GM19023 (cell line): ENCODE data around the gene SEC31A.
A peak's percentile ranks its signal among the peaks of the same experiment; 100 is the strongest.
"Not testable (repeated sequence)": the region's sequence is repeated elsewhere in the genome, so short reads cannot be mapped to it uniquely, and the experiment has no call there.

Source experiments
- ATAC-seq: cut with Tn5 transposase; IDR thresholded peaks from one replicate; pipeline ENCODE4 v1.9.1; 2021; ENCODE audit warnings: mild to moderate bottlenecking, moderate library complexity; ENCODE audit not compliant: unreplicated experiment

Gene SEC31A, protein sequence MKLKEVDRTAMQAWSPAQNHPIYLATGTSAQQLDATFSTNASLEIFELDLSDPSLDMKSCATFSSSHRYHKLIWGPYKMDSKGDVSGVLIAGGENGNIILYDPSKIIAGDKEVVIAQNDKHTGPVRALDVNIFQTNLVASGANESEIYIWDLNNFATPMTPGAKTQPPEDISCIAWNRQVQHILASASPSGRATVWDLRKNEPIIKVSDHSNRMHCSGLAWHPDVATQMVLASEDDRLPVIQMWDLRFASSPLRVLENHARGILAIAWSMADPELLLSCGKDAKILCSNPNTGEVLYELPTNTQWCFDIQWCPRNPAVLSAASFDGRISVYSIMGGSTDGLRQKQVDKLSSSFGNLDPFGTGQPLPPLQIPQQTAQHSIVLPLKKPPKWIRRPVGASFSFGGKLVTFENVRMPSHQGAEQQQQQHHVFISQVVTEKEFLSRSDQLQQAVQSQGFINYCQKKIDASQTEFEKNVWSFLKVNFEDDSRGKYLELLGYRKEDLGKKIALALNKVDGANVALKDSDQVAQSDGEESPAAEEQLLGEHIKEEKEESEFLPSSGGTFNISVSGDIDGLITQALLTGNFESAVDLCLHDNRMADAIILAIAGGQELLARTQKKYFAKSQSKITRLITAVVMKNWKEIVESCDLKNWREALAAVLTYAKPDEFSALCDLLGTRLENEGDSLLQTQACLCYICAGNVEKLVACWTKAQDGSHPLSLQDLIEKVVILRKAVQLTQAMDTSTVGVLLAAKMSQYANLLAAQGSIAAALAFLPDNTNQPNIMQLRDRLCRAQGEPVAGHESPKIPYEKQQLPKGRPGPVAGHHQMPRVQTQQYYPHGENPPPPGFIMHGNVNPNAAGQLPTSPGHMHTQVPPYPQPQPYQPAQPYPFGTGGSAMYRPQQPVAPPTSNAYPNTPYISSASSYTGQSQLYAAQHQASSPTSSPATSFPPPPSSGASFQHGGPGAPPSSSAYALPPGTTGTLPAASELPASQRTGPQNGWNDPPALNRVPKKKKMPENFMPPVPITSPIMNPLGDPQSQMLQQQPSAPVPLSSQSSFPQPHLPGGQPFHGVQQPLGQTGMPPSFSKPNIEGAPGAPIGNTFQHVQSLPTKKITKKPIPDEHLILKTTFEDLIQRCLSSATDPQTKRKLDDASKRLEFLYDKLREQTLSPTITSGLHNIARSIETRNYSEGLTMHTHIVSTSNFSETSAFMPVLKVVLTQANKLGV

DNA sequence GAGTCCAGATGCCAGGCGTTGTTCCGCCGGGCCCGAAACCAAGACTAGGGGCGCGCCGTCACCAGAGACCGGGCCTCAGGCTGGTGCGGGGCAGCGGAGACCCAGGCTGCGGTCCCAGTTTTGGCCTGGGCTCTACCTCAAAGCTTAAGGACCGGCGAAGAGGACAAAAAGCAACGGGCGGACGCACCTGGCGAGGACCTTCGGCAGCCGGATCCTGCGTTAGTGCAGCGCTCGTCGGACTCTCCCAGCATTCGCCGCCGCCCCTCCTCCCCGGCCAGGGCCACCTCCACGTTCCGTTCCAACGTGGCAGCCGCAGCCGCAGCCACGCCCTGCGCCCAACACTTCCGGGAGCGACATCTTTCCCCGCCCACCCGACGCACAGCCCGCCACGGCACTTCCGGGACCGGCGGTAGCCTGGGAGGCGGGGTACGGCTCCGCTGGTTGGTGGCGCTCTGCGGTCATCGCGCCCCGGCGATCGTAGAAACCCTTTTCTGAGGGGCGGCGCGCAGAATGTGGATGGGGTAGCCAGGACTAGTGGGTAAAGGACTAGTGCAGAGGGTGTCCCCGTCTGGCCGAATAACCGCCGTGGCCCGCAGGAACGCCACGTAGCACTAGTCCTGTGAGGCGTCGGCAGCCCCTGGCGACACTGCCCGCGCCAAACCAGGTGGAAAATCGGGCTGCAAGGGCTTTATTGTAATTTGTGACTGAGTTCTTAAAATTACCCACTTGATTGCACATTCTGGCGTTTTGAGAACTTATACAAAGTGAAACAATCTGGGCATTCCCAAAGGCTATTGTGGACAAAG, at the start of gene SEC31A:
SEC31A (minus strand) TSS at position 253 of the 806 bp plus-strand sequence. CDS start 9,217 bp downstream, outside the sequence.
- peak; percentile 95 for ATAC-seq

DNA sequence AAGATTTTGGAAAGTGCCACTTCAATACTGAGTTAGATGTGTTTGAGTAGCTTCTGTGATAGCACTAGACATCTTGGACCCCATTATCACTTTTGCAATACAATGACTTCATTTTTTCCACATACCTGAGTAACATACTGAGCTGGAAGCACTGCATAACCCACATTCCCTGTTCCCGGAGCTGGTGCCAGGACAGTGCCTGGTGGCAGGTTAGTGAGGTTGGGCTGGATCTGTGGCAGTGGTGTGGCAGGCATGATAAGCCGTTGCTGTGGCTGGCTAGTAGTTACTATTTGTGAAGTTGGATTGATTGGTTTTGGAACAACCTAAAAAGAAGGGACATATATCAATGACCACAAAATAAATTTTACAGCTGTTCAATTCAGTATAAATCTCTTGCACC, 48.5 kb upstream of the SEC31A start:
- no peak for ATAC-seq

DNA sequence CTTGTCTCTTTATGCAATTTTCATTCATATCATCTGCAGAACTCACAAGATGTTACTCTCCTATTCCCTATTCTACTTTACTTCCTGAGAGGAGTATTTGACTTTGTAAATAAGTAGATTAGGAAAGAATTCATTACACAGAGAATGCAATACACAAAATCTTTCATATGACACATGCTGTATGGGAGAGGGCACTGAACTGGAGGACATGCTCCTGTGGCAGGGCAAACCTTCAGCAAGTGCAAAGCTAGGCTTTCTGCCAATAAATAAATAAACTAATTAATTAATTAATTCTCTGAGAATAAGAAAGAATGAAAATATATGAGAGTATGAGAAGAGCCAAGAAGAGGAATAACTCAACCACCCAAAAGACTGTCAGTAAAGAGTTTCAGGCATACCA, 43.5 kb upstream of the SEC31A start:
- ATAC-seq = no peak

- ATAC-seq = no peak
Observed at GRCh38 chr4:82930848-82931755, 40.1 kb upstream of the SEC31A start.

DNA sequence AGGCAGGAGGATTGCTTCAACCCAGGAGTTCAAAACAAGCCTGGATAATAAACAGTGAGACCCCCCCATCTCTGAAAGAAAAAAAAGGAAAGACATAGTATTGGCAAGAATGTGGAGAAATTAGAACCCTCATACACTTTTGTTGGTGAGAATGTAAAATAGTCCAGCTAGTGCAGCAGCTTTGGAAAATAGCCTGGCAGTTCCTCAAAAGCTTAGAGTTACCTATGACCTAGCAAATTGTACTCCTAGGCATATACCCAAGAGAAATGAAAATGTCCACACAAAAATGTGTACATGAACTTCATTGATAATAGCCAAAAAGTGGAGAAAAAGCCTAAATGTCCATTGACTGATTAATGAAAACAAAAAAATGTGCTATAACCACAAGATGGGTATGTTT, 30.8 kb upstream of the SEC31A start:
- no peak for ATAC-seq

DNA sequence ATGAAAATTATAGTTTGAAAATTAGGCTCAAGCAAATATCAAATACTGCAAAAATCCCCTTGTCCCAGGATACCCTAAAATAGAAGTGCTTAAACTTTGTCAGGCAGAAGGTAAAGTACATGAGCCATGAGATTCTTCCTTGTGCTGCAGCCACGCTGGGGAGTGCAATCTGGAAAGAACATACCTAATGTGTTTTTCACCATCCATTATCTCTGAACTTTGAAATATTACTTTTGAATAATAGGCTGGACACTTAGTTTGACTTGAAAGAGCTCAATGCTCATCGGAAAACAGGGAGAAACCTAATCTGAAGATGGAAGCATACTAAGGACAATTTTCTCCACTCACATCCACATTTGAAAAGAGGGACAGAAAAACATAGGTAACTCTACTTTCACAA, 28.4 kb upstream of the SEC31A start:
- ATAC-seq = no peak

DNA sequence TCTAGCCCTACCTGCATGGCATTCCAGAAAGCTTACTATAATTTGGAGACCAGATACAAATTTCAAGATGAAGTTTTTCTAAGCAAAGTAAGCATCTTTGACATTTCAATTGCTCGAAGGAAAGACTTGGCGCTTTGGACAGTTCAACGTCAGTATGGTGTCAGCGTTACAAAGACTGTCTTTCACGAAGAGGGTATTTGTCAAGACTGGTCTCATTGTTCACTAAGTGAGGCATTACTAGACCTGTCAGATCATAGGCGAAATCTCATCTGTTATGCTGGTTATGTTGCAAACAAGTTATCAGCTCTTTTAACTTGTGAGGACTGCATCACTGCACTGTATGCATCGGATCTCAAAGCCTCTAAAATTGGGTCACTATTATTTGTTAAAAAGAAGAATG, 27.1 kb upstream of the SEC31A start:
- no peak for ATAC-seq

DNA sequence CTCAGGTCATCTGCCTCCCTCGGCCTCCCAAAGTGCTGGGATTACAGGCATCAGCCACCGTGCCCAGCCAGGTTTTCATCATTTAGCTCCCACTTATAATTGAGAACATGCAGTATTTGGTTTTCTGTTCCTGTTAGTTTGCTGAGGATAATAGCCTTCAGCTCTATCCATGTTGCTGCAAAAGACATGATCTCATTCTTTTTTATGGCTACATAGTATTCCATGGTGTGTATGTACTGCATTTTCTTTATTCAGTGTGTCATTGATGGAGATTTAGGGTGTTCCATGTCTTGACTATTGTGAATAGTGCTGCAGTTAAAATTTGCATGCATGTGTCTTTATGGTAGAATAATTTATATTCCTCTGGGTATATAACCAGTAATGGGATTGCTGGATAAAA, 23.0 kb upstream of the SEC31A start:
- ATAC-seq = not testable (repeated sequence)

- no peak for ATAC-seq
Observed at GRCh38 chr4:82913305-82913704, 22.4 kb upstream of the SEC31A start.

DNA sequence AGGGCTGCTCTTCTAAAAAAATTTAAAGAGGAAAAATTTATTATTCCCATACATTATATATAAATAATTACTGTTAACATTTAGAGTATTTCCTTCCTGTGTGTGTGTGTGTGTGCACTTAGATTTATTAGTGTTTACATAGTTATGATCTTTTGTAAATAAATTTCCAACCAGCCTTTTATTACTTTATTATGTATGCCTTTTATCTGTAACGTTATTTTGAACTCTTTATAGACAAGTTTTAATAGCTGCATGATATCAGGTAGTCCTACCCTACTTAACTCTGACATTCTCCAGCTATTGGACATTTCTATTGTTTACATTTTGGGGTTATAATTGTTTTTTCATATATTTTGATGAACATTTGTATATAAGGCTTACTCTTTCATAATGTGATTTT, 18.4 kb upstream of the SEC31A start:
- no peak for ATAC-seq

DNA sequence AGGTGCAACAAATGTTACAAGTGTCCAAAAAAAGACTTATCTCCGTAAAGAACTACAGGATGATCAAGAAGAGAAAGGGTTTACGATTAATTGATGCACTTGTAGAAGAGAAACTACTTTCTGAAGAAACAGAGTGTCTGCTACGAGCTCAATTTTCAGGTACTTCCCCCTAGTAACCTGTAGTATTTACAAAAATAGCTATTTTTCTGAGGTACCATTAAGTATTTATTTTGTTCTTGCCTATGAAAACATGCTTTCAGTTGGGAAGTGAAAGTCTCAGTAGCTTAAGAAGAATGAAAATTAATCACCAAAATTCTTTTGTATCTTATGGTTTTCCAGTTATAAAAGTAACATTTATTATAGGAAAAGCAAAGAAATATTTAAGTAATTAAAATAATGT, 15.5 kb upstream of the SEC31A start:
- no peak for ATAC-seq

GRCh38 chr4:82905205-82905604, 14.3 kb upstream of the SEC31A start:
- peak; percentile 22 for ATAC-seq

- no peak for ATAC-seq
Observed at GRCh38 chr4:82903737-82904136, 12.8 kb upstream of the SEC31A start.

GRCh38 chr4:82901183-82901718, 10.3 kb upstream of the SEC31A start:
- ATAC-seq = no peak

DNA sequence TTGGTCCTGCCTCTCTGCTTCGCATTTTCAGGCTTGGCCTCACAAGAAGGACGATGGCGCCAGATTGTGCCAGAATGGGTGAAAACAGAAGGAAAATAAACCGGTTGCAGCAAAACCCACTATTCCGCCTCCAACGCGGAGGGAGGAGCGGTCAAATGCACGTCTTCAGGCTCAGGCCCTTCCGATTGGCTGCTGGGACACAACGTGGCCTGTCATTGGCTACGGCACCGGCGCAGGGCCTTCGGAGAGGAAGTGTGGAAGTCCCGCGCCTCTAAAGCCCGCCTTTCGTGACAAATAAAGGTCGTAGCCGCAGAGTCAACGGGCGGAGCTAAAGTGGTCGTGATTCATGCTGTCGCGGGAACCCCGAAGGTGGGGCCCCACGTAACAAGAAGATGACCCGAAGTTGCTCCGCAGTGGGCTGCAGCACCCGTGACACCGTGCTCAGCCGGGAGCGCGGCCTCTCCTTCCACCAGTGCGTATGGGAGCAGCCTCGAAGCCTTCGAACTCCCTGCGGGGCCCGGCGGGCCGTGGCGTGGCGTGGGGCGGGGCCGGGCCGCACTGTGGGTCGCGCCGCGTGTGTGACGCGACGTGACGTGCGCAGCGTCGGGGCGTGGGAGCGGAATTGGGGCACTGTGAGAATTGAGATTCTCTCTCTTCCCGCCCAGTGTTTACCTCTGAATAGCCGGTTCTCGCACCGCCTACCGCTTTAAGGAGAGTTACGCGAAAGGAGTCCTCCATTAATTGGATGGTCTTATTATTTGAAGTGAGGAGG, 9.6 kb upstream of the SEC31A start, which contains the start of gene THAP9:
THAP9 (plus strand) TSS at position 325 of the 772 bp plus-strand sequence; CDS start at position 393, 68 bp downstream.
- peak; percentile 92 for ATAC-seq

DNA sequence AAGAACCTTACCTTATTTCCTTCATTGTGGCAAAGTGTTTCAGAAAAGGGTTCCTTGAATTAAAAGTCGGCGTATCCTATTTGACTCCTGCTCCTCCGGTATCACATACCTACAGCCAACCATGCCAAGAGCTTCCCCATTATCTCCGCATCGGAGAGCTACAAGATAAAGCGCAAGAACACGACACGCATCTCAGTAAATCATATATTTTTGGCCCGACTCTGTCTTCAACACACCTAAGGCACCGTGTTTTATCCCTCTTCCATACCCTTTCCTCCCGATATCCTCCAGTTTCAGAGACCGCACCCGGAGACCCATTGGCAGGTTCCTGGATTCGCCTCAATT, 9.1 kb upstream of the SEC31A start:
- ATAC-seq = peak; percentile 6

- ATAC-seq = no peak
Observed at GRCh38 chr4:82899374-82900065, 8.6 kb upstream of the SEC31A start.
